Adipocyte (in vitro differentiated cells): ENCODE measurements around the gene PYDC2.

ENCODE experiments used
- DNase-seq: peaks from one replicate; pipeline ENCODE4 v3.0.0-alpha.2; 2015; ENCODE audit warnings: low read depth
- H3K27me3 ChIP-seq: replicated peaks from 2 replicates; pipeline ENCODE4 v1.7.0; 2013; ENCODE audit warnings: mild to moderate bottlenecking, low read length, moderate library complexity; ENCODE audit not compliant: control insufficient read depth, insufficient read depth
- H3K36me3 ChIP-seq: 2 replicates; pipeline ENCODE4 v1.7.0; 2013; ENCODE audit warnings: low read length, mild to moderate bottlenecking, moderate library complexity; ENCODE audit not compliant: control insufficient read depth, insufficient read depth, severe bottlenecking
- H3K4me1 ChIP-seq: 2 replicates; pipeline ENCODE4 v1.7.0; 2013; ENCODE audit warnings: mild to moderate bottlenecking, low read length, moderate library complexity; ENCODE audit not compliant: control insufficient read depth, insufficient read depth
- H3K4me3 ChIP-seq: 2 replicates; pipeline ENCODE4 v1.7.0; 2013; ENCODE audit warnings: mild to moderate bottlenecking, low read length, moderate library complexity
- H3K9ac ChIP-seq: 2 replicates; pipeline ENCODE4 v1.7.0; 2013; ENCODE audit warnings: mild to moderate bottlenecking, low read length, moderate library complexity
- H3K9me3 ChIP-seq: 2 replicates; pipeline ENCODE4 v1.7.0; 2013; ENCODE audit warnings: mild to moderate bottlenecking, low read length, moderate library complexity; ENCODE audit not compliant: control insufficient read depth

Gene PYDC2

GRCh38 chr3:191461113-191461595 is at the start of gene PYDC2:
TSS of gene PYDC2 (plus strand) at chr3:191461163. CDS start at chr3:191461163, 0 bp downstream.
- H3K4me3 ChIP-seq: no peak within 1 kb of the TSS
- H3K4me1 ChIP-seq: no peaks in the 10 kb centered on the region
- DNase-seq: no peak
- no peaks in the 10 kb centered on the region for H3K9me3 ChIP-seq
- no peaks in the 10 kb centered on the region for H3K36me3 ChIP-seq
- H3K27me3 ChIP-seq: no peaks in the 10 kb centered on the region
- no peak within 1 kb of the TSS for H3K9ac ChIP-seq

GRCh38 chr3:191412759-191413158 is 48.2 kb upstream of the PYDC2 start:
- H3K9ac ChIP-seq: no peak overlapping the region
- no peak overlapping the region for H3K4me3 ChIP-seq
- peak; percentile 84 for DNase-seq
- H3K9me3 ChIP-seq: peaks cover 14% of the 10 kb centered on the region
- no peaks in the 10 kb centered on the region for H3K27me3 ChIP-seq
- peaks cover 3% of the 10 kb centered on the region for H3K4me1 ChIP-seq
- no peaks in the 10 kb centered on the region for H3K36me3 ChIP-seq

- no peaks in the 10 kb centered on the region for H3K27me3 ChIP-seq
- no peaks in the 10 kb centered on the region for H3K36me3 ChIP-seq
- DNase-seq: no peak
- no peak overlapping the region for H3K9ac ChIP-seq
- H3K9me3 ChIP-seq: peaks cover 13% of the 10 kb centered on the region
- no peak overlapping the region for H3K4me3 ChIP-seq
- peaks cover 3% of the 10 kb centered on the region for H3K4me1 ChIP-seq
Observed at GRCh38 chr3:191414286-191414685, 46.7 kb upstream of the PYDC2 start.

DNA sequence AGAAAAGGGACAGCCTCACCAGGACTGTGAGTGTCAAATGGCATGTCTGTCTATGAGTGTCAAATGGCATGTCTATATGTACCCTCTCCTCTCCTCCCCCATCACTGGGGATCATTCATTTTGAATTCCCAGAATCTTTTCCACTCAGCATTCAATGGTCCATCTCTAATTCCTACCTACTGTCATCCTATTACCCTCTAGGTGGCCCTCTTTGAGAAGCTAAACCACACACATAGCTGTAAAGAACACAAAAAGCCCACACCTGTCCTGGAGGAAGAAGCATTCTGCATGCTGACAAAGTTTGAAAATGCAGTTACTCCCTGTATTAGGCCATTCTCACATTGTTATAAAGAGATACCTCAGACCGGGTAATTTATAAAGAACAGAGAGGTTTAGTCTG is 46.2 kb upstream of the PYDC2 start:
- DNase-seq: no peak
- Histone ChIP-seq H3K9me3 (peaks cover 8% of the 10 kb centered on the region), H3K4me3 (no peak overlapping the region), H3K27me3 (no peaks in the 10 kb centered on the region), H3K9ac (no peak overlapping the region), H3K4me1 (peaks cover 3% of the 10 kb centered on the region), H3K36me3 (no peaks in the 10 kb centered on the region)

GRCh38 chr3:191415566-191415965 is 45.4 kb upstream of the PYDC2 start:
- Histone ChIP-seq H3K36me3 (no peaks in the 10 kb centered on the region), H3K4me1 (peaks cover 3% of the 10 kb centered on the region), H3K9ac (no peak overlapping the region), H3K27me3 (no peaks in the 10 kb centered on the region), H3K4me3 (no peak overlapping the region), H3K9me3 (peaks cover under 1% of the 10 kb centered on the region)
- DNase-seq: no peak

DNA sequence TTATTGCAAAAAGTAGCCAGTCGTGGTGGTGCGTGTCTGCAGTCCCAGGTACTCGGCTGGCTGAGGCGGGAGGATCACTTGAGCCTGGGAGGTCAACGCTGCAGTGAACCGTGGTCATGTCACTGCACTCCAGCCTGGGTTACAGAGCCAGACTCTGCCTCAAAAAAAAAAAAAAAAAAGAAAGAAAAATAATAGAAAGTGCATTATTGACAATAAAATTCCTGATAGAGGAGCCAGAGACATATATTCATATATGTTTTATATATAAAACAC is 43.6 kb upstream of the PYDC2 start:
- Histone ChIP-seq H3K9ac (no peak overlapping the region), H3K36me3 (no peaks in the 10 kb centered on the region), H3K4me1 (peaks cover 3% of the 10 kb centered on the region), H3K27me3 (no peaks in the 10 kb centered on the region), H3K4me3 (no peak overlapping the region), H3K9me3 (no peaks in the 10 kb centered on the region)
- no peak for DNase-seq

DNA sequence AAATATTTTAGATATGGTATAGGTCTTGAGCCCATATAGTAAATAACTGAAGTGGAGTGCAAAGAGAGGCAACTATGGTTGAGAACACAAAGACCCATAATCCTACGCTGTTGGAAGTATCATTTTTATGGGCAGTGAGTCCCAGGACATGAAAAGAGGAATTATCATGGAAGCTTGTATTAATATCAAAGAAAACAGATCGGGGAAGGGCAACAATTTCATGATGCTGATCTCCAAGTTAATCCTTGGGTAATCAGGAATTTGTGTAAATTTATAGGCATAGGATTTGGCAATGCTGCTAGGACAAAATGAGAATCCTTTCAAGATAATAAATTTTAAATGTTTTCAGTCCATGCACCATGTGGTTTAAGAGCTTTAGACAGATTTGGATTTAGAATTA is 40.2 kb upstream of the PYDC2 start:
- Histone ChIP-seq H3K9ac (no peak overlapping the region), H3K27me3 (no peaks in the 10 kb centered on the region), H3K9me3 (no peaks in the 10 kb centered on the region), H3K4me1 (no peaks in the 10 kb centered on the region), H3K4me3 (no peak overlapping the region), H3K36me3 (no peaks in the 10 kb centered on the region)
- no peak for DNase-seq

DNA sequence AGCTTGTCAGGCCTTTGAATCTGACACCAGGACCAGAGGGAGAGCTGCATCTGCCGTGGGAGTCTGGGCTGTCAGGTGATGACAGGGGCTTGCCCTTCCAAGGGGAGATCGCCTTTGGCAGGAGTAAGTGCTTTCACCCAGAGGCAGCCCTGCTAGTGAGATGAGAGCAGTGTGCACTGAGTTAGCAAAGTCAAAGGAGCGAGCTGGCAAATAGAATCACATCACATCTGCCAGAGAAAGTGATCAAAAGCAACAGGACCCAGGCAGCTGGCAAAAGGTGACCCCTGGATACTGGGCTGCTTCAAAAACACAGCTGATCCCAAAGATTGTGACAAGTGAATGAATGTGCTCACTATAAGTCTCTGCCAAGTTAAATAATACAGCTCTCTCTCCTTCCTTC is 36.1 kb upstream of the PYDC2 start:
- H3K9ac ChIP-seq: no peak overlapping the region
- no peaks in the 10 kb centered on the region for H3K9me3 ChIP-seq
- no peaks in the 10 kb centered on the region for H3K36me3 ChIP-seq
- H3K4me3 ChIP-seq: no peak overlapping the region
- H3K4me1 ChIP-seq: no peaks in the 10 kb centered on the region
- no peaks in the 10 kb centered on the region for H3K27me3 ChIP-seq
- no peak for DNase-seq

- Histone ChIP-seq H3K4me1 (no peaks in the 10 kb centered on the region), H3K27me3 (no peaks in the 10 kb centered on the region), H3K9me3 (no peaks in the 10 kb centered on the region), H3K36me3 (no peaks in the 10 kb centered on the region), H3K9ac (no peak overlapping the region), H3K4me3 (no peak overlapping the region)
- no peak for DNase-seq
Observed at GRCh38 chr3:191425322-191425734, 35.6 kb upstream of the PYDC2 start.

GRCh38 chr3:191426311-191426710 is 34.7 kb upstream of the PYDC2 start:
- no peaks in the 10 kb centered on the region for H3K36me3 ChIP-seq
- no peak overlapping the region for H3K4me3 ChIP-seq
- H3K9ac ChIP-seq: no peak overlapping the region
- H3K4me1 ChIP-seq: no peaks in the 10 kb centered on the region
- no peak for DNase-seq
- no peaks in the 10 kb centered on the region for H3K27me3 ChIP-seq
- H3K9me3 ChIP-seq: no peaks in the 10 kb centered on the region

- Histone ChIP-seq H3K9me3 (no peaks in the 10 kb centered on the region), H3K9ac (no peak overlapping the region), H3K27me3 (no peaks in the 10 kb centered on the region), H3K4me3 (no peak overlapping the region), H3K36me3 (no peaks in the 10 kb centered on the region), H3K4me1 (no peaks in the 10 kb centered on the region)
- no peak for DNase-seq
Observed at GRCh38 chr3:191428177-191428576, 32.8 kb upstream of the PYDC2 start.

- Histone ChIP-seq H3K9me3 (no peaks in the 10 kb centered on the region), H3K36me3 (no peaks in the 10 kb centered on the region), H3K27me3 (no peaks in the 10 kb centered on the region), H3K4me1 (no peaks in the 10 kb centered on the region), H3K4me3 (no peak overlapping the region), H3K9ac (no peak overlapping the region)
- no peak for DNase-seq
Observed at GRCh38 chr3:191430103-191430502, 30.9 kb upstream of the PYDC2 start.
